ENCODE measurements around the gene LRRC38. TPM values are rescaled to one million over a fixed set of nuclear protein-coding genes. Genes with fewer than 3 reads are reported as not detected.
"Not testable (repeated sequence)": the region's sequence is repeated elsewhere in the genome, so short reads cannot be mapped to it uniquely, and the experiment has no call there.

LRRC38 gene
- total RNA-seq, result not detected
- polyA plus RNA-seq, result not detected
- total RNA-seq, result not detected

- POLR2A ChIA-PET, result no interaction called here
- Mint-ChIP-seq H3K4me3 (no peak within 1 kb of the TSS), H3K36me3 (peaks cover 0 to under 1% (median 0%) of the 10 kb centered on the region in 5 donors), H3K27ac (no peak within 1 kb of the TSS), H3K9me3 (peaks cover 0 to 3% (median under 1%) of the 10 kb centered on the region in 11 donors), H3K27me3 (peaks cover 37 to 60% (median 48%) of the 10 kb centered on the region in 5 donors), H3K4me1 (peaks cover 0 to 6% (median 0%) of the 10 kb centered on the region in 7 donors)
- no peaks in the 10 kb centered on the region for H3K27me3 ChIP-seq (ENCODE audit: control insufficient read depth in 2 of 2, insufficient read depth in 2 of 2, low read length in 2 of 2)
- H3K4me1 ChIP-seq (ENCODE audit: control insufficient read depth in 2 of 2, insufficient read depth in 2 of 2, low read length in 2 of 2), result no peaks in the 10 kb centered on the region
- no peaks in the 10 kb centered on the region for H3K36me3 ChIP-seq (ENCODE audit: control insufficient read depth in 2 of 3, insufficient read depth in 3 of 3, low read length in 3 of 3)
- CTCF ChIA-PET, result no interaction called here
- ATAC-seq (no peak), DNase-seq (no peak)
- intact Hi-C loops (cut with micrococcal nuclease), result no loop called here
- H3K27ac ChIP-seq (ENCODE audit: low read depth, low read length), result no peak within 1 kb of the TSS
- no peaks in the 10 kb centered on the region for H3K9me3 ChIP-seq (ENCODE audit: control insufficient read depth in 2 of 3, low read length in 3 of 3)
- H3K4me3 ChIP-seq (ENCODE audit: low read length), result no peak within 1 kb of the TSS
Observed at GRCh38 chr1:13513895-13514546, at the start of gene LRRC38. LRRC38 (minus strand) TSS chr1:13514003; CDS start chr1:13513593, 410 bp downstream.

- H3K27me3 ChIP-seq (ENCODE audit: control insufficient read depth in 2 of 2, insufficient read depth in 2 of 2, low read length in 2 of 2); H3K9me3 ChIP-seq (ENCODE audit: control insufficient read depth in 2 of 3, low read length in 3 of 3); H3K4me3 Mint-ChIP-seq; H3K4me1 ChIP-seq (ENCODE audit: control insufficient read depth in 2 of 2, insufficient read depth in 2 of 2, low read length in 2 of 2); H3K36me3 Mint-ChIP-seq; H3K36me3 ChIP-seq (ENCODE audit: control insufficient read depth in 2 of 3, insufficient read depth in 3 of 3, low read length in 3 of 3); intact Hi-C loops (cut with micrococcal nuclease); CTCF ChIA-PET; H3K27ac Mint-ChIP-seq; POLR2A ChIA-PET; H3K9me3 Mint-ChIP-seq; H3K27ac ChIP-seq (ENCODE audit: low read depth, low read length); DNase-seq; H3K4me1 Mint-ChIP-seq; ATAC-seq; H3K4me3 ChIP-seq (ENCODE audit: low read length): not testable (repeated sequence)
- peaks cover 0 to 13% (median 5%) of the 10 kb centered on the region in 5 donors for H3K27me3 Mint-ChIP-seq
Observed at GRCh38 chr1:13562981-13563380, 49.2 kb upstream of the LRRC38 start.

- POLR2A ChIA-PET, result no interaction called here
- intact Hi-C loops (cut with micrococcal nuclease), result no loop called here
- H3K27me3 ChIP-seq (ENCODE audit: control insufficient read depth in 2 of 2, insufficient read depth in 2 of 2, low read length in 2 of 2), result no peaks in the 10 kb centered on the region
Observed at GRCh38 chr1:13560541-13560940, 46.7 kb upstream of the LRRC38 start.

GRCh38 chr1:13556224-13556764 is 42.5 kb upstream of the LRRC38 start:
- no peak overlapping the region for H3K4me3 Mint-ChIP-seq
- intact Hi-C loops (cut with micrococcal nuclease), result no loop called here

More at GRCh38 chr1:13560541-13560940, 46.7 kb upstream of the LRRC38 start:
- Mint-ChIP-seq H3K4me3 (no peak overlapping the region), H3K36me3 (no peaks in the 10 kb centered on the region), H3K9me3 (no peaks in the 10 kb centered on the region), H3K4me1 (no peaks in the 10 kb centered on the region), H3K27me3 (peaks cover 0 to 17% (median 5%) of the 10 kb centered on the region in 5 donors), H3K27ac (no peak overlapping the region)
- no peak overlapping the region for H3K4me3 ChIP-seq (ENCODE audit: low read length)
- H3K4me1 ChIP-seq (ENCODE audit: control insufficient read depth in 2 of 2, insufficient read depth in 2 of 2, low read length in 2 of 2), result no peaks in the 10 kb centered on the region
- no peak for ATAC-seq
- no peak for DNase-seq
- no peak overlapping the region for H3K27ac ChIP-seq (ENCODE audit: low read depth, low read length)
- H3K36me3 ChIP-seq (ENCODE audit: control insufficient read depth in 2 of 3, insufficient read depth in 3 of 3, low read length in 3 of 3), result no peaks in the 10 kb centered on the region
- CTCF ChIA-PET, result no interaction called here
- H3K9me3 ChIP-seq (ENCODE audit: control insufficient read depth in 2 of 3, low read length in 3 of 3), result no peaks in the 10 kb centered on the region

GRCh38 chr1:13554798-13555197 is 41.0 kb upstream of the LRRC38 start:
- no peak for ATAC-seq
- H3K4me1 ChIP-seq (ENCODE audit: control insufficient read depth in 2 of 2, insufficient read depth in 2 of 2, low read length in 2 of 2), result no peaks in the 10 kb centered on the region
- H3K27me3 Mint-ChIP-seq, result peaks cover 0 to 9% (median 3%) of the 10 kb centered on the region in 5 donors
- no peaks in the 10 kb centered on the region for H3K4me1 Mint-ChIP-seq
- ChIA-PET POLR2A (no interaction called here), CTCF (no interaction called here)
- no peak overlapping the region for H3K27ac ChIP-seq (ENCODE audit: low read depth, low read length)
- H3K4me3 ChIP-seq (ENCODE audit: low read length), result no peak overlapping the region
- intact Hi-C loops (cut with micrococcal nuclease), result no loop called here
- DNase-seq, result no peak
- no peaks in the 10 kb centered on the region for H3K36me3 ChIP-seq (ENCODE audit: control insufficient read depth in 2 of 3, insufficient read depth in 3 of 3, low read length in 3 of 3)
- H3K9me3 Mint-ChIP-seq, result no peaks in the 10 kb centered on the region
- no peak overlapping the region for H3K4me3 Mint-ChIP-seq
- no peaks in the 10 kb centered on the region for H3K9me3 ChIP-seq (ENCODE audit: control insufficient read depth in 2 of 3, low read length in 3 of 3)
- no peaks in the 10 kb centered on the region for H3K27me3 ChIP-seq (ENCODE audit: control insufficient read depth in 2 of 2, insufficient read depth in 2 of 2, low read length in 2 of 2)
- H3K36me3 Mint-ChIP-seq, result no peaks in the 10 kb centered on the region
- no peak overlapping the region for H3K27ac Mint-ChIP-seq

More at GRCh38 chr1:13556224-13556764, 42.5 kb upstream of the LRRC38 start:
- no peak overlapping the region for H3K27ac Mint-ChIP-seq
- Histone ChIP-seq H3K27ac (ENCODE audit: low read depth, low read length) (no peak overlapping the region), H3K36me3 (ENCODE audit: control insufficient read depth in 2 of 3, insufficient read depth in 3 of 3, low read length in 3 of 3) (no peaks in the 10 kb centered on the region), H3K4me3 (ENCODE audit: low read length) (no peak overlapping the region), H3K9me3 (ENCODE audit: control insufficient read depth in 2 of 3, low read length in 3 of 3) (no peaks in the 10 kb centered on the region), H3K4me1 (ENCODE audit: control insufficient read depth in 2 of 2, insufficient read depth in 2 of 2, low read length in 2 of 2) (no peaks in the 10 kb centered on the region), H3K27me3 (ENCODE audit: control insufficient read depth in 2 of 2, insufficient read depth in 2 of 2, low read length in 2 of 2) (no peaks in the 10 kb centered on the region)
- ChIA-PET CTCF (no interaction called here), POLR2A (no interaction called here)
- no peaks in the 10 kb centered on the region for H3K36me3 Mint-ChIP-seq
- no peak for ATAC-seq
- no peaks in the 10 kb centered on the region for H3K9me3 Mint-ChIP-seq
- DNase-seq, result no peak
- no peaks in the 10 kb centered on the region for H3K4me1 Mint-ChIP-seq
- peaks cover 0 to 18% (median 5%) of the 10 kb centered on the region in 5 donors for H3K27me3 Mint-ChIP-seq

- H3K4me3 ChIP-seq (ENCODE audit: low read length), result no peak overlapping the region
- ATAC-seq (no peak), DNase-seq (no peak)
- Mint-ChIP-seq H3K27ac (no peak overlapping the region), H3K27me3 (peaks cover 0 to 16% (median 12%) of the 10 kb centered on the region in 5 donors), H3K9me3 (no peaks in the 10 kb centered on the region), H3K36me3 (no peaks in the 10 kb centered on the region), H3K4me3 (no peak overlapping the region), H3K4me1 (no peaks in the 10 kb centered on the region)
- no peaks in the 10 kb centered on the region for H3K4me1 ChIP-seq (ENCODE audit: control insufficient read depth in 2 of 2, insufficient read depth in 2 of 2, low read length in 2 of 2)
- CTCF ChIA-PET, result no interaction called here
- H3K27me3 ChIP-seq (ENCODE audit: control insufficient read depth in 2 of 2, insufficient read depth in 2 of 2, low read length in 2 of 2), result no peaks in the 10 kb centered on the region
- H3K9me3 ChIP-seq (ENCODE audit: control insufficient read depth in 2 of 3, low read length in 3 of 3), result no peaks in the 10 kb centered on the region
- no peaks in the 10 kb centered on the region for H3K36me3 ChIP-seq (ENCODE audit: control insufficient read depth in 2 of 3, insufficient read depth in 3 of 3, low read length in 3 of 3)
- no peak overlapping the region for H3K27ac ChIP-seq (ENCODE audit: low read depth, low read length)
- POLR2A ChIA-PET, result no interaction called here
- intact Hi-C loops (cut with micrococcal nuclease), result no loop called here
Observed at GRCh38 chr1:13550663-13551062, 36.9 kb upstream of the LRRC38 start.

GRCh38 chr1:13549521-13549920 is 35.7 kb upstream of the LRRC38 start:
- H3K36me3 ChIP-seq (ENCODE audit: control insufficient read depth in 2 of 3, insufficient read depth in 3 of 3, low read length in 3 of 3), result no peaks in the 10 kb centered on the region
- H3K27me3 ChIP-seq (ENCODE audit: control insufficient read depth in 2 of 2, insufficient read depth in 2 of 2, low read length in 2 of 2), result no peaks in the 10 kb centered on the region
- H3K4me1 Mint-ChIP-seq, result no peaks in the 10 kb centered on the region
- POLR2A ChIA-PET, result no interaction called here
- no peaks in the 10 kb centered on the region for H3K9me3 Mint-ChIP-seq
- H3K9me3 ChIP-seq (ENCODE audit: control insufficient read depth in 2 of 3, low read length in 3 of 3), result no peaks in the 10 kb centered on the region
- no peak overlapping the region for H3K27ac ChIP-seq (ENCODE audit: low read depth, low read length)
- intact Hi-C loops (cut with micrococcal nuclease), result no loop called here
- no peak overlapping the region for H3K4me3 ChIP-seq (ENCODE audit: low read length)
- H3K27ac Mint-ChIP-seq, result no peak overlapping the region
- peaks cover 0 to 20% (median 12%) of the 10 kb centered on the region in 5 donors for H3K27me3 Mint-ChIP-seq
- CTCF ChIA-PET, result no interaction called here
- no peak overlapping the region for H3K4me3 Mint-ChIP-seq
- no peaks in the 10 kb centered on the region for H3K4me1 ChIP-seq (ENCODE audit: control insufficient read depth in 2 of 2, insufficient read depth in 2 of 2, low read length in 2 of 2)
- DNase-seq, result no peak
- no peaks in the 10 kb centered on the region for H3K36me3 Mint-ChIP-seq
- no peak for ATAC-seq

All from naive thymus-derived CD4-positive, alpha-beta T cell (primary cell).